ENCODE data around the gene SELENOP.

- TF ChIP-seq MAFF (IDR thresholded peaks at IDR 0.05; ENCODE audit: low read length) (no peak), ARHGAP35 (IDR thresholded peaks at IDR 0.05; ENCODE audit: partially characterized antibody) (no peak), ATF2 (CRISPR knock-in tag; IDR thresholded peaks at IDR 0.05) (no peak), ARID2 (IDR thresholded peaks at IDR 0.05) (no peak), EZH2 (IDR thresholded peaks at IDR 0.05; ENCODE audit: borderline replicate concordance, low read depth, low read length) (no peak), CCAR2 (IDR thresholded peaks at IDR 0.05; ENCODE audit: low read depth, low read length) (no peak)
- TF ChIP-seq, protein P1, sequence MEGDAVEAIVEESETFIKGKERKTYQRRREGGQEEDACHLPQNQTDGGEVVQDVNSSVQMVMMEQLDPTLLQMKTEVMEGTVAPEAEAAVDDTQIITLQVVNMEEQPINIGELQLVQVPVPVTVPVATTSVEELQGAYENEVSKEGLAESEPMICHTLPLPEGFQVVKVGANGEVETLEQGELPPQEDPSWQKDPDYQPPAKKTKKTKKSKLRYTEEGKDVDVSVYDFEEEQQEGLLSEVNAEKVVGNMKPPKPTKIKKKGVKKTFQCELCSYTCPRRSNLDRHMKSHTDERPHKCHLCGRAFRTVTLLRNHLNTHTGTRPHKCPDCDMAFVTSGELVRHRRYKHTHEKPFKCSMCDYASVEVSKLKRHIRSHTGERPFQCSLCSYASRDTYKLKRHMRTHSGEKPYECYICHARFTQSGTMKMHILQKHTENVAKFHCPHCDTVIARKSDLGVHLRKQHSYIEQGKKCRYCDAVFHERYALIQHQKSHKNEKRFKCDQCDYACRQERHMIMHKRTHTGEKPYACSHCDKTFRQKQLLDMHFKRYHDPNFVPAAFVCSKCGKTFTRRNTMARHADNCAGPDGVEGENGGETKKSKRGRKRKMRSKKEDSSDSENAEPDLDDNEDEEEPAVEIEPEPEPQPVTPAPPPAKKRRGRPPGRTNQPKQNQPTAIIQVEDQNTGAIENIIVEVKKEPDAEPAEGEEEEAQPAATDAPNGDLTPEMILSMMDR (IDR thresholded peaks at IDR 0.05 in 2 of 3, conservative IDR thresholded peaks at IDR 0.05 in 1 of 3; ENCODE audit: insufficient read depth in 2 of 3, low read depth in 1 of 3, low read length in 3 of 3): no peak
These were observed 15.2 kb upstream of the SELENOP start for GRCh38 chr5:42826757-42827515.

Data from K562 (cell line).